Measurements from ENCODE around the gene EFNA1. TPM values are rescaled to one million over a fixed set of nuclear protein-coding genes. Genes with fewer than 3 reads are reported as not detected.

The EFNA1 gene
- total and polyA plus RNA-seq, 2 of the 13 experiments (the other 11 are each of a cell fraction or from before 2014, with no cell fraction given), result 81.8 to 874 TPM

- TF ChIP-seq KDM3A (CRISPR knock-in tag; IDR thresholded peaks at IDR 0.05; ENCODE audit: low read depth) (0 out of 2 replicates have a peak, but pooled peaks have one; percentile 13), GATAD1 (CRISPR knock-in tag; IDR thresholded peaks at IDR 0.05) (peak; percentile 31; the same call in 1 of the 2 replicates), THAP11 (CRISPR knock-in tag; IDR thresholded peaks at IDR 0.05) (no peak), ZNF44 (CRISPR knock-in tag; IDR thresholded peaks at IDR 0.05) (no peak; the same call in 1 of the 2 replicates), ZMAT5 (CRISPR knock-in tag; IDR thresholded peaks at IDR 0.05; ENCODE audit: borderline replicate concordance, low read depth) (no peak), NCOA5 (CRISPR knock-in tag; IDR thresholded peaks at IDR 0.05) (peak; percentile 97; the same call in 1 of the 2 replicates), ZNF275 (CRISPR knock-in tag; IDR thresholded peaks at IDR 0.05; ENCODE audit: borderline replicate concordance) (no peak), ZBTB10 (CRISPR knock-in tag; IDR thresholded peaks at IDR 0.05; ENCODE audit: borderline replicate concordance) (no peak), ZMAT3 (CRISPR knock-in tag; conservative IDR thresholded peaks at IDR 0.05) (no peak), RFXANK (CRISPR knock-in tag; IDR thresholded peaks at IDR 0.05) (no peak), ZNF567 (CRISPR knock-in tag; IDR thresholded peaks at IDR 0.05; ENCODE audit: borderline replicate concordance) (no peak), HNRNPUL1 (IDR thresholded peaks at IDR 0.05; ENCODE audit: low read depth, low read length) (no peak), ZSCAN9 (CRISPR knock-in tag; IDR thresholded peaks at IDR 0.05; ENCODE audit: borderline replicate concordance) (peak; percentile 80; the same call in 1 of the 2 replicates), ZNF33A (CRISPR knock-in tag; IDR thresholded peaks at IDR 0.05; ENCODE audit: borderline replicate concordance) (no peak), FOXK2 (IDR thresholded peaks at IDR 0.05) (0 out of 2 replicates have a peak, but pooled peaks have one; percentile 31), ZNF251 (CRISPR knock-in tag; IDR thresholded peaks at IDR 0.05) (no peak), DBP (CRISPR knock-in tag; IDR thresholded peaks at IDR 0.05; ENCODE audit: not compliant biosample characterization) (peak; percentile 72), ZNF564 (CRISPR knock-in tag; IDR thresholded peaks at IDR 0.05) (no peak), ZNF720 (CRISPR knock-in tag; IDR thresholded peaks at IDR 0.05) (no peak), RNF2 (conservative IDR thresholded peaks at IDR 0.05; ENCODE audit: low read depth) (no peak), ZNF562 (CRISPR knock-in tag; IDR thresholded peaks at IDR 0.05; ENCODE audit: borderline replicate concordance) (no peak), ZNF644 (CRISPR knock-in tag; IDR thresholded peaks at IDR 0.05; ENCODE audit: low read depth) (no peak), ERF (CRISPR knock-in tag; IDR thresholded peaks at IDR 0.05) (0 out of 2 replicates have a peak, but pooled peaks have one; percentile 80), TOPORS (CRISPR knock-in tag; IDR thresholded peaks at IDR 0.05) (no peak)
- TF ChIP-seq, protein P1, sequence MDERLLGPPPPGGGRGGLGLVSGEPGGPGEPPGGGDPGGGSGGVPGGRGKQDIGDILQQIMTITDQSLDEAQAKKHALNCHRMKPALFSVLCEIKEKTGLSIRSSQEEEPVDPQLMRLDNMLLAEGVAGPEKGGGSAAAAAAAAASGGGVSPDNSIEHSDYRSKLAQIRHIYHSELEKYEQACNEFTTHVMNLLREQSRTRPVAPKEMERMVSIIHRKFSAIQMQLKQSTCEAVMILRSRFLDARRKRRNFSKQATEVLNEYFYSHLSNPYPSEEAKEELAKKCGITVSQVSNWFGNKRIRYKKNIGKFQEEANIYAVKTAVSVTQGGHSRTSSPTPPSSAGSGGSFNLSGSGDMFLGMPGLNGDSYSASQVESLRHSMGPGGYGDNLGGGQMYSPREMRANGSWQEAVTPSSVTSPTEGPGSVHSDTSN (CRISPR knock-in tag; IDR thresholded peaks at IDR 0.05), result no peak
Observed at GRCh38 chr1:155134880-155135414, 7.3 kb downstream of the EFNA1 start (continued).

All from HepG2 (cell line).